ENCODE data around the gene ACACA. TPM values are rescaled to one million over a fixed set of nuclear protein-coding genes. Genes with fewer than 3 reads are reported as not detected.

Gene ACACA
- total RNA-seq, 1 donor from 2014 or later, result 62.5 TPM

DNA sequence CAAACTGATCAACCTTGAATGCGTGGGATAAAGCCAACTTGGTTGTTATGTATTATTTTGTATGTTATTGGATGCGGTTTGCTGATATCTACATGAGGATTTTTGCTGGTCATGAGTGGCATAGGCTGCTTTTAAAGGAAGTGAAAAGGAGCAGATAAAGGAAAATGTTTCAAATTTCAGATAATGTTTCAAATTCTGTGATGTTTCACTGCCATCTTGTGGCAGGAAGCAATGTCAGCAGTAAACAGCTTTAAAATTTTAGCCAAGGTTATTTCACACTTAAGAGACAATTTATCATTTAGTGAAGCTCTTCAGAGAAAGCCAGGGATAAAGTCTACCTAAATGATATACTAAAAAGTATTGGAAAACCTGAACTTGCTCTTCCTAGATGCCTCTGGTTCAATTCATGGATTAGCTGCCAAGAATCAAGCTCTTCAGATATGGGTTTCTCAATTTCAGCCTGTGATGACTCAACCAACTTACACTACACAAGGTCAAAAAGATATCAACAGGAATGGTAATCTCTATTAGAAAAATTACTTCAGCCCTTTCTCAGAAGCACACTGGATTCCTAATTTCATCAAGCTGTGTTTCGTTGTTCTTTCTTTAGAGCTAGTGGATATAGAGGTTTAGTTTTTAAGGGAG, 166.8 kb downstream of the ACACA start:
- intact Hi-C loops (cut with micrococcal nuclease), result loop anchor here (10.0 kb wide), 1 partner anchor 195 kb away; no protein-coding TSS in a partner anchor

- intact Hi-C loops (cut with micrococcal nuclease), result loop anchor here (10.0 kb wide), 1 partner anchor 189 kb away; no protein-coding TSS in a partner anchor
Measured at GRCh38 chr17:37234106-37234505, 172.5 kb downstream of the ACACA start.

GRCh38 chr17:37233036-37233435, 173.6 kb downstream of the ACACA start:
- intact Hi-C loops (cut with micrococcal nuclease), result loop anchor here (10.0 kb wide), 1 partner anchor 188 kb away; no protein-coding TSS in a partner anchor

GRCh38 chr17:37231887-37232286, 174.7 kb downstream of the ACACA start:
- intact Hi-C loops (cut with micrococcal nuclease), result loop anchor here (10.0 kb wide), 1 partner anchor 187 kb away; no protein-coding TSS in a partner anchor

DNA sequence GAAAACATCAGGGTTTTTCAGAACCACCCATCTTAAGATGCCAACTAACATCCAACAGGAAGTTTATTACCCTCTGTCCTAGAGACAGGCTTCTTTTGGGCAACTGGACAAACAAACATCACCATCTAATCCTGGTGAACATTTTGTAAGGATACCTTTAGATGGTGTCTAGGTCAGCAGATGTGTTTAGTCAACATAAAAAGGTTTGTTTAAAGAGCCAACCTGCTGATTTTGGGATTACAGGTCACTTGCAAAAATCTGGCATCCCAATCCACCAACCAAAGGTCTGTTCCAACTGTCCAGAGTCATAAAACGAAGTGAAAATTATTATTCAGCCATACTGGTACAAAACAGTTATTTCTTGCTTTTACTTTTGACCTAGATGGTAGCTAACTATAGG, 176.0 kb downstream of the ACACA start:
- intact Hi-C loops (cut with micrococcal nuclease), result loop anchor here (10.0 kb wide), 1 partner anchor 186 kb away; no protein-coding TSS in a partner anchor

GRCh38 chr17:37225465-37225864, 181.2 kb downstream of the ACACA start:
- intact Hi-C loops (cut with micrococcal nuclease), result no loop called here

GRCh38 chr17:37221865-37222264, 184.8 kb downstream of the ACACA start:
- intact Hi-C loops (cut with micrococcal nuclease), result no loop called here

GRCh38 chr17:37220607-37220953, 186.1 kb downstream of the ACACA start:
- intact Hi-C loops (cut with micrococcal nuclease), result no loop called here

DNA sequence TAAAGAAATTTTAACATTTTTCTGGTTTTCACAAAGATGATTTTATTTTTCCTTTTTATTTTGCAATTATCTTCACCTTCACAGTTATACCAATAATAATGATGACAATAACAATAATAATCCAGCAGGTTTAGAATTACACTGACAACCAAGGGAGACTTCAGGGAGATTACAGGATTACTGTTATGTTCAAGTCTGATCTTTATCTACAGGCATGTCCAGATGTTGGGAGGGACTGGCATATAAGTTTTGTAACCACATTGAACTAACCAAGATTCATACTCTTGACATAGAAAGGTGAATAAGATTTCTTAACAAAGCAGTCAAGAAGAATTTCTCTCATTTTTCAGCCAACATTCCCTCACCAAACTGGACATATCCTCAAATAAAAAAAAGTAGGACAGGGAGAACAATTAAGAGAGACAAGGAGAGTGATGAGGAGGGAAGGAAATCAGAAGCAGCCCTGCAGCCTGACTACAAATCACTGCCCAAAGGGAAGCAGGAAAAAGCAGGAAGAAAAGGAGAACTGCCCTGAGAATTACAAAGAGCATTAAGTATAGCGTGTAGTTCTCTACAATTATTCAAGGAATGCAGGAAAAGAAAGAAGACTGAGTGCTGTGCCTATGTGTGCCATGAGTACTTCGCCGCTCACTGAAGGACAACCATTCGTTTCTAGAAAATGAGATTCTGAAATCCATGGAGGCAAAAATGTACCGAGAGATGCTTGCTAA, 186.6 kb downstream of the ACACA start:
- intact Hi-C loops (cut with micrococcal nuclease), result no loop called here

- intact Hi-C loops (cut with micrococcal nuclease), result no loop called here
Measured at GRCh38 chr17:37218849-37219248, 187.8 kb downstream of the ACACA start.

GRCh38 chr17:37214416-37214815, 192.2 kb downstream of the ACACA start:
- intact Hi-C loops (cut with micrococcal nuclease), result no loop called here

GRCh38 chr17:37213927-37214326, 192.7 kb downstream of the ACACA start:
- intact Hi-C loops (cut with micrococcal nuclease), result no loop called here

DNA sequence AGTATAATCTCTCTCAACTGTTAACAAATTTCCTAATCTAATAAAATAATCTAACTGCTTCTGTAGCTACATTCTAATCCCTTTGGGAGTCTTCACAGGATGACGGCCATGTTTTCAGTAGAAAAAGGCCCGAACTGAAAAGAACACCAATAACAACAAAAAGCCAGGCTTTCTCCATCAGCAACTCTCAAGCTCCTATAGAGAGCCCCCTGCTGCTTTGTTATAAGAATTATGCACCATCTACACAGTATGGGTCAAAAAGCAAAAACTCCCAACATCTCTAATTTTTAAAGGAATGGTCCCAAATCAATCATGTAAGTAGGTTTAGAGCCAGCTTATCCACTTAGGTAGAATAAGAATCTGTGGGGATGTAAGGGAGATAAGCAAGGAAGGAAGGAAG, 194.5 kb downstream of the ACACA start:
- intact Hi-C loops (cut with micrococcal nuclease), result no loop called here

- intact Hi-C loops (cut with micrococcal nuclease), result no loop called here
Measured at GRCh38 chr17:37211136-37211535, 195.5 kb downstream of the ACACA start.

- intact Hi-C loops (cut with micrococcal nuclease), result no loop called here
Measured at GRCh38 chr17:37207103-37207502, 199.5 kb downstream of the ACACA start.

DNA sequence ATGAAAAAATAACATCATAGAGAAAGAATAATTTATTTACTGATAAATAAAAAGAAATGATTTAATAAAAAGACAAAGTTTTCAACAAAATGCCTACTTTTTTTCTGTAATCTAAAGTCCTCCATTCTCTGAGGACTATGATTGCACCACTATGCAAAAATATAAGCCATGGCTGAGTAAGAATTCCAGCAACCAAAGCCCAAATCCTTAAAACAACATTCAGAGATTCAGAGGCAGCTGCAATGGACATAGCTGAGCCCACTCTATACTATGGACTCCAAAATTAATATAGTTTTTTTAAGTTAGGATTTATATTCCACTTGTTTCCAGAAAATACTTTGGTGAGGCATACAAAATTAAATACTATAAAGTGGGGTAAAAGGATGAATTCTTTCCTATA, 200.3 kb downstream of the ACACA start:
- intact Hi-C loops (cut with micrococcal nuclease), result no loop called here

DNA sequence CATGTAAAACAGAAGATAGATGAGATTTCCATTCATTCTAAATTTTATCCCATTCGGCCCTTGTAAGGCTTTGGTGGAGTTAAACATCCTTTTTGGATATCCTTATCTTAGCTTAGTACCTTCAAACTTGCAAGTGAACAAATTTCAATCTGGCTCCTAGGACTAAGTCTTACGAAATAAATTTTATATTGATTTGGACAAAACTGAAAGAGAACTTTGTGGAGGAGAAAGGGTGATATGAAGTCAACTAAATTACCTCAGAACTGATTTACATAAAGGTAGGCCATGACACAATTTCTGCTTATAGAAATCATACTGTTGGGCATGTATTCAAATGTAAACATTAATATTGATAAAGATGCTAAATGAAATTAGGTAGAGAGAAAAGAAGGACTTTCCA, 206.1 kb downstream of the ACACA start:
- intact Hi-C loops (cut with micrococcal nuclease), result no loop called here

GRCh38 chr17:37197336-37197735, 209.3 kb downstream of the ACACA start:
- intact Hi-C loops (cut with micrococcal nuclease), result no loop called here

DNA sequence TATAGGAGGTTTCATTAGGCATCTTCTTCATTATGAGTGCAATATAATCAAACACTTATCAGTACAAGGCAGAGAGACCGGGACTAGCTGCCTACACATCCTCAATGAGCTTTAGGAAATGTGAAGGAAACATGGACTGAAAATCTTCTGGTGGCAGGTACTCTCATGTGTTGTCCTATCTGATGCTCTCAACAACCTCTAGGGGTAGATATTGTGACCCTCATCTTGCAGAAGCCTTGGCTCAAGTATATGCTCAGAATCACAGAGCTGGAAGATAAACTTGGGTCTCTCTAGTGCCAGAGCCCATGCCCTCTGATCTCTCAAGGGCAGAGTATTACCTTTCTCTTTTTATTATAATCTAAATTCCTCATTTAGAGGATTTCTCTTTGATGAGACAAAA, 212.4 kb downstream of the ACACA start:
- intact Hi-C loops (cut with micrococcal nuclease), result no loop called here

GRCh38 chr17:37191219-37191618, 215.4 kb downstream of the ACACA start:
- intact Hi-C loops (cut with micrococcal nuclease), result no loop called here

GRCh38 chr17:37190493-37190892, 216.1 kb downstream of the ACACA start:
- intact Hi-C loops (cut with micrococcal nuclease), result no loop called here

GRCh38 chr17:37188157-37188556, 218.5 kb downstream of the ACACA start:
- intact Hi-C loops (cut with micrococcal nuclease), result no loop called here

- intact Hi-C loops (cut with micrococcal nuclease), result no loop called here
Measured at GRCh38 chr17:37187262-37187661, 219.4 kb downstream of the ACACA start.

Measured in T-helper 2 cell treated with Interferon-gamma antibody and Interleukin-4, amounts not matched to agents 100 ng/mL and 5 ng/mL, for 36 hours (primary cell).